ENCODE results near the gene MYO3B.

- TF ChIP-seq, protein P1, sequence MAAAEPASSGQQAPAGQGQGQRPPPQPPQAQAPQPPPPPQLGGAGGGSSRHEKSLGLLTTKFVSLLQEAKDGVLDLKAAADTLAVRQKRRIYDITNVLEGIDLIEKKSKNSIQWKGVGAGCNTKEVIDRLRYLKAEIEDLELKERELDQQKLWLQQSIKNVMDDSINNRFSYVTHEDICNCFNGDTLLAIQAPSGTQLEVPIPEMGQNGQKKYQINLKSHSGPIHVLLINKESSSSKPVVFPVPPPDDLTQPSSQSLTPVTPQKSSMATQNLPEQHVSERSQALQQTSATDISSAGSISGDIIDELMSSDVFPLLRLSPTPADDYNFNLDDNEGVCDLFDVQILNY (CRISPR knock-in tag; IDR thresholded peaks at IDR 0.05), result no peak
- TF ChIP-seq CTCF (IDR thresholded peaks at IDR 0.05) (no peak), NR2C2 (CRISPR knock-in tag; IDR thresholded peaks at IDR 0.05) (no peak)
Measured at GRCh38 chr2:170679607-170680079, 501.7 kb downstream of the MYO3B start.

Measured in WTC11 (cell line).